ENCODE data around the gene OPN4. TPM values are rescaled to one million over a fixed set of nuclear protein-coding genes. Genes with fewer than 3 reads are reported as not detected.

OPN4 gene
- total RNA-seq, 1 donor from 2014 or later: not detected

GRCh38 chr10:86703176-86703575 is 48.8 kb downstream of the OPN4 start:
- Mint-ChIP-seq H3K36me3 (ENCODE audit: insufficient read depth) (no peaks in the 10 kb centered on the region), H3K27me3 (peaks cover 3% of the 10 kb centered on the region)
- TF ChIP-seq CTCF (IDR thresholded peaks at IDR 0.05; ENCODE audit: unreplicated experiment): no peak

GRCh38 chr10:86705139-86705538 is 50.8 kb downstream of the OPN4 start:
- no peaks in the 10 kb centered on the region for H3K36me3 Mint-ChIP-seq (ENCODE audit: insufficient read depth)
- no peaks in the 10 kb centered on the region for H3K4me1 Mint-ChIP-seq (ENCODE audit: low read depth)
- peaks cover 3% of the 10 kb centered on the region for H3K27me3 Mint-ChIP-seq
- DNase-seq (ENCODE audit: low spot score, unreplicated experiment): no peak
- H3K27ac Mint-ChIP-seq: no peak overlapping the region
- no peak for TF ChIP-seq CTCF (IDR thresholded peaks at IDR 0.05; ENCODE audit: unreplicated experiment)
- no peaks in the 10 kb centered on the region for H3K9me3 Mint-ChIP-seq (ENCODE audit: low read depth)
- no peak overlapping the region for H3K4me3 Mint-ChIP-seq (ENCODE audit: low read depth)

More at GRCh38 chr10:86703176-86703575, 48.8 kb downstream of the OPN4 start:
- Mint-ChIP-seq H3K4me1 (ENCODE audit: low read depth) (no peaks in the 10 kb centered on the region), H3K27ac (no peak overlapping the region), H3K9me3 (ENCODE audit: low read depth) (no peaks in the 10 kb centered on the region), H3K4me3 (ENCODE audit: low read depth) (no peak overlapping the region)
- DNase-seq (ENCODE audit: low spot score, unreplicated experiment): no peak

GRCh38 chr10:86705905-86706304 is 51.6 kb downstream of the OPN4 start:
- H3K4me1 Mint-ChIP-seq (ENCODE audit: low read depth): peaks cover 3% of the 10 kb centered on the region
- no peaks in the 10 kb centered on the region for H3K36me3 Mint-ChIP-seq (ENCODE audit: insufficient read depth)
- no peak for DNase-seq (ENCODE audit: low spot score, unreplicated experiment)
- H3K4me3 Mint-ChIP-seq (ENCODE audit: low read depth): no peak overlapping the region
- H3K27me3 Mint-ChIP-seq: peaks cover 3% of the 10 kb centered on the region
- H3K27ac Mint-ChIP-seq: no peak overlapping the region
- H3K9me3 Mint-ChIP-seq (ENCODE audit: low read depth): no peaks in the 10 kb centered on the region
- no peak for TF ChIP-seq CTCF (IDR thresholded peaks at IDR 0.05; ENCODE audit: unreplicated experiment)

GRCh38 chr10:86706401-86706841 is 52.1 kb downstream of the OPN4 start:
- peaks cover 3% of the 10 kb centered on the region for H3K4me1 Mint-ChIP-seq (ENCODE audit: low read depth)
- H3K27ac Mint-ChIP-seq: no peak overlapping the region
- peaks cover 3% of the 10 kb centered on the region for H3K27me3 Mint-ChIP-seq
- H3K9me3 Mint-ChIP-seq (ENCODE audit: low read depth): no peaks in the 10 kb centered on the region
- H3K36me3 Mint-ChIP-seq (ENCODE audit: insufficient read depth): no peaks in the 10 kb centered on the region
- no peak for TF ChIP-seq CTCF (IDR thresholded peaks at IDR 0.05; ENCODE audit: unreplicated experiment)
- no peak overlapping the region for H3K4me3 Mint-ChIP-seq (ENCODE audit: low read depth)
- no peak for DNase-seq (ENCODE audit: low spot score, unreplicated experiment)

GRCh38 chr10:86706977-86707376 is 52.6 kb downstream of the OPN4 start:
- Mint-ChIP-seq H3K9me3 (ENCODE audit: low read depth) (no peaks in the 10 kb centered on the region), H3K36me3 (ENCODE audit: insufficient read depth) (no peaks in the 10 kb centered on the region), H3K27me3 (peaks cover 3% of the 10 kb centered on the region), H3K4me1 (ENCODE audit: low read depth) (peaks cover 3% of the 10 kb centered on the region), H3K27ac (no peak overlapping the region), H3K4me3 (ENCODE audit: low read depth) (no peak overlapping the region)
- DNase-seq (ENCODE audit: low spot score, unreplicated experiment): no peak
- TF ChIP-seq CTCF (IDR thresholded peaks at IDR 0.05; ENCODE audit: unreplicated experiment): no peak
